Measurements from ENCODE around the gene FAM89A.

The FAM89A gene

DNA sequence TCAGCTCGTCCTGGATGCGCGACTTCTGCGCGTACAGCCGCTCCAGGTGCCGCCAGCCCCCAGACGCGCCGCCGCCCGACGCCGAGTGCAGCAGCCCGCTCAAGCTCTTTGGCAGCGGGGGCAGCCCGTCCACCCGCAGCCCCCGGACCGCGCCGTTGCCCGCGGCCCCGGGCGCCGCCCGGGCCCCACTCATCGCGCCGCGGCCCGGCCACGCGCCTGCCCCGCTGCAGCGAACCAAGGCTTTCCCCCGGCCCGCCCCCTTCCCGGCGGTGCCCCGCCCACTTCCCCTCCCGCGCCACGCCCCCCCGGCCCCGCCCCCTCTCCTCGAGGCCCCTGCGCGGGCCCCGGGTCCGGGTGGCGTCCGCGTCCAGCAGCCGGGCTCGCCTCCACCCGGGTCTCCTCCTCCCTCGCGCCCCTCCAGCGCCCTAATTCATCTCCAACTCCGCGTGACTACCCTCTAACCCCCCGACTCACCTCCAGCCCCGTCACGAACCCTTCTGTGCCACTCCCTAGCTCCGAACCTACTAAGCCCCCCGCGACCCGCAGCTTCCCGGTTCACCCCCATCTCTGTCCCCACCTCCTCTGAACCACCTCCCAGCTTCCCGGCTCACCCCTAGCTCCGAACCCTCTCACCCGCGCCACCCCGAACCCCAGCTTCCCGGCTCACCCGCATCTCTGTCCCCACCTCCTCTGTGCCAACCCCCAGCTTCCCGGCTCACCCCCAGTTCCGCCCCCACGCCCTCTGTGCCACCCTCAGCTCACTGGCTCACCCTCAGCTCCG lies at the start of gene FAM89A:
Gene FAM89A (minus strand): TSS at position 236 of the 781 bp plus-strand sequence. CDS start 43 bp downstream, at position 193.
- DNase-seq (ENCODE audit: low read depth), result peak; percentile 56

DNA sequence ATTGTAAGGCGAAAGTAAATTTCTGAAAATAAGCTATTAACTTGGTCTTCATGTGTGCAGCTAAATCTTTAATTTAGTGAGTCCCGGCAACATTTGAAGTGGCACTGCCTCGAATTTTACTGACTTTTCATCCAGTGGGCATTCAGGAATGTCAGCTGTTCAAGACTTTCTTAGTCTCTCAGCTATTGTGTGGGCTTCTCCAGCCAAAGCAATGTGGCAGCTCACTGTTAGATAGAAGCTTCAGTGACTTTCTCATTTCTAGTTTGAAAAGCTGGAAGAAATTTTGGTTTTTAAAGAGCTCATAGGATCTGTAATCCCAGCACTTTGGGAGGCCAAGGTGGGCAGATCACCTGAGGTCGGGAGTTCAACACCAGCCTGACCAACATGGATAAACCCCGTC lies 44.3 kb upstream of the FAM89A start:
- DNase-seq (ENCODE audit: low read depth), result no peak

DNA sequence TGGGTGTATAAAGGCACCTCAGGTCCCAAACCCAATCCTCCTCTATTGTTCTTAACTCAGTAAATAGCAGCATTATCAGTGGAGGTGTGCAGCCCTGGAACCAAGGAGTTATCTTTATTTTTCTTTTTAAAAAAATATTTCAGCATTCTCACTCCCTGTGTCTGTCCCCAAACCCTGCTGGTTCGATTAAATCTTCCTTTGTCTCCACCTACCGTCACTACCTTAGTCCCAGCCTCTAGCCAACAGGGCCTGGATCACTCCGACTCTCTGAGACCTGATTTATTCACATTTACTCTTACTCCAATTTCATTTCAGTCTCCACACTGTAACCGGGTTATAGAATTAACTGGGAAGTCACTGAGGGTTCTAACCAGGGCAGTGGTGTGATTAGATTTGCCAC lies 39.1 kb upstream of the FAM89A start:
- no peak for DNase-seq (ENCODE audit: low read depth)

- DNase-seq (ENCODE audit: low read depth), result no peak
These were observed 38.2 kb upstream of the FAM89A start for GRCh38 chr1:231078250-231078649.

DNA sequence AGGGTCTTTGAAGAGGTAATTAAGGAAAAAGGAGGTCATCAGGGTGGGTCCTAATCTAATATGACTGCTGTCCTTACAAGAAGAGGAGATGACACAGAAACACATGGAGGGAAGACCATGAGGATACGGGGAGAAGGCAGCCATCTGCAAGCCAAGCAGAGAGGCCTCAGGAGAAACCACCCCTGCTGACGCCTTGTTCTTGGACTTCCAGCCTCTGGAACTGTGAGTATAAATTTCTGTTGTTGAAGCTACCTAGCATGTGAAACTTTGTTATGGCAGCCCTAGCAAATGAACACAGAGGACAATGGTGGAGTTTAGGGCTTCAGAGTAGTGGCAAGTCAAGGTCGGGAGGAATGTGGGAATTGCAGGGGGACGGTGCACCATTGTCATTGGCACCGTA lies 36.7 kb upstream of the FAM89A start:
- DNase-seq (ENCODE audit: low read depth), result no peak

- no peak for DNase-seq (ENCODE audit: low read depth)
These were observed 35.4 kb upstream of the FAM89A start for GRCh38 chr1:231075497-231075896.

DNA sequence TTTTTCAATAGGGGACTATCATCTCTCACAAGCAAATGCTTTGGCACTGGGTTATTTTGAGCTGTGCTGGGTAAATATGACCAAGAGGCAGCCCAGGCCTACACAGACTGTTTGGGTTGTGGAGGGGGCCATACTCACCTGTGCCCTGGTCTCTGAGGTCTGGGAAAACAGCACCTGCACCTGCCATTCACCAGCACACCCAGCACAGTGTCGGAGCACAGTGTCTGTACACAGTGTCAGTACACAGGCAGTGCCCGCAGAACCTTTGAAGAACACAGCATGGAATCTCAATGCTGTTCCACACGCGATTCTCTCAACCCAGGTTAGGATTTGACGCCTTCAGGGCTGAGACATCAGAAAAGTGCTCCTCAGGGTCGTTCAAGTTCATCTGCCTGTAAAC lies 35.0 kb upstream of the FAM89A start:
- DNase-seq (ENCODE audit: low read depth), result no peak

- no peak for DNase-seq (ENCODE audit: low read depth)
These were observed 34.0 kb upstream of the FAM89A start for GRCh38 chr1:231074046-231074445.

DNA sequence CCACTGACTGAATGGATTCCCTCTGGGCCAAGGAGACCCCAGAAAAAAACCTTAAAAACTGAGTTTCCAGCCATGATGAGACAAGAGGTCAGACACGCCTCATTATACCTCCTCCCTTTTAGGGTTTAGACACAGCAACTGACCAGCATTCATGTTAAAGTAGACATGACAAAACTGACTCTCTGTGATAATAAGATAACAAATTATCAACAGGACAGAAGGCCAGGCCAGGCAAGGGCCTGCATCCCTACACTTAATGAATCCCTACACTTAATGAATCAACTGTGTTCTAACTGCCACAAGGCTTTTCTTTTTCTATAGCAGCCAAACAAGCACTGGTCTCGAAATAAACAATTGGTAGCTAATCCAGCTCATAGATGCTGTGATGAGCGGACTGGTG lies 33.3 kb upstream of the FAM89A start:
- DNase-seq (ENCODE audit: low read depth), result no peak

DNA sequence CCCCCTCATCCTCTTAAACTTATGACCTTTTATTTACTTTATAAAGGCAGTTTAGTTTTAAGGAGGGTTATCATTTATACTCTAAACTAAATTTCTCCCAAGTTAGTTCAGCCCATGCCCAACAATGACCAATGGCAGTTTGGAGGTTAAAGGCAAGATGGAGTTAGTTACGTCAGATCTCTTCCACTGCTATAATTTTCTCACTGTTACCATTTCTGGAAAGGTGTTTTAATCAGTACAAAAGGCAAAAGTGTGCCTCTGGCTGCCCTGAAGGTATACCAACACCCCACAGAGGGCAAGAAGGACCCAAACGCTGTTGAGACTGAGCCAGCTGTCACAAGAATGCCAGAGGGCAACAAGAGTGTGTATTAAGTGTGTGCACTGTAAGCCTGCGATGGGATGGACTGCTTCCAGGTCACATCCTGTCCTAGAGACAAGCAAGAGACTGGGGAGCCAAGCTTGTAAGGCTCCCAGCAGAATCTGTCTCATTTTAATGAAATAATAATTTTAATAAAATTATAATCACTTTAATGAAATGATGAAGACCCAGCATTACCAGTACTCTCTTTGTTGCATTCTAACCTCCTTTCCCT lies 32.5 kb upstream of the FAM89A start:
- DNase-seq (ENCODE audit: low read depth), result no peak

DNA sequence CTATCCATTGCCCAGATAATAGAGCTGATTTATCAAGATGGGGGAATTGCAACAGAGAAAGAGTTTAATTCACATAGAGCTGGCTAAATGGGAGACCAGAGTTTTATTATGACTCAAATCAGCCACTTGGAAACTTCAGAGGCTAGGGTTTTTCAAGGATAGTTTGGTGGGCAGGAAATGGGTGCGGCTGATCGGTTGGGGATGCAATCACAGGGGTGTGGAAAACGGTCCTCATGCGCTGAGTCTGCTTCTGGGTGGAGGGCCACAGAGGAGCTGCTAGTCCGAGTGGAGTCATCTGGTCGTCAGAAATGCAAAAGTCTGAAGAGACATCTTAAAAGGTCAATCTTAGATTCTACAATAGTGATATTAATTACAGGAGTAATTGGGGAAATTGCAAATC lies 32.0 kb upstream of the FAM89A start:
- DNase-seq (ENCODE audit: low read depth), result no peak

DNA sequence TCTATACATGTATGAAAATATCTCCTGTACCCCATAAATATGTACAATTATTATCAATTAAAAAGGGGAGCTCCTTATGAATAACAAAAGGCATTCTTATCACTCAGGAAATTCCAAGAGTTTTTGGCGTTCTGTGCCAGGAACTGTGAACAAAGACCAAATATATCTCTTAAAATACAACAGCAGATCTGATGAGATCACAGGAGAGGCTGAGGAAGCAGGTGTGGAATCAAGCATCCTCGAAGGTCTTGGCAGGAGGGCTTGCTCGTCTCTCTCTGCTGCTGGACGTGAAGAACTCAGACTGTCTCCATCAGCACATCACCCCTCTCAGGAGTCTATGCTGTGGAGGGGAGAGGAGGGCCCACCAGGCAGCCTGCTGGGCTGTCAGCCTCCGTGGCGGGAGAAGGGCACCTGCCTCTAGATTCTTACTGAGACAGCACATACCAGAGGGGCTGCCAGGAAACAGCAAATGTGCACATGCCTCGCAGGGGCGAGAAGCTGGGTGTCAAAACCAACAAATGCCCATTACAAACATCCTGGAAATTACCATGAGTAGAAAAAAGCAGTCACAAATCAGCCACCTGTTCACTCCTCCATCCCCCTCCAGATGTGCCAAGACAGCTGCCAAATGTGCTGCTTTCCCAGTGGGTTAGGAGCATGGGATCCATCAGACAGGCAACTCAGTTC lies 30.8 kb upstream of the FAM89A start:
- no peak for DNase-seq (ENCODE audit: low read depth)

GRCh38 chr1:231069333-231069732 lies 29.3 kb upstream of the FAM89A start:
- no peak for DNase-seq (ENCODE audit: low read depth)

- DNase-seq (ENCODE audit: low read depth), result no peak
These were observed 28.7 kb upstream of the FAM89A start for GRCh38 chr1:231068762-231069161.

GRCh38 chr1:231065510-231066241 lies 25.6 kb upstream of the FAM89A start:
- DNase-seq (ENCODE audit: low read depth), result no peak

GRCh38 chr1:231064418-231064817 lies 24.4 kb upstream of the FAM89A start:
- DNase-seq (ENCODE audit: low read depth), result no peak

- DNase-seq (ENCODE audit: low read depth), result no peak
These were observed 23.3 kb upstream of the FAM89A start for GRCh38 chr1:231063331-231063730.

- DNase-seq (ENCODE audit: low read depth), result no peak
These were observed 22.6 kb upstream of the FAM89A start for GRCh38 chr1:231062500-231063270.

DNA sequence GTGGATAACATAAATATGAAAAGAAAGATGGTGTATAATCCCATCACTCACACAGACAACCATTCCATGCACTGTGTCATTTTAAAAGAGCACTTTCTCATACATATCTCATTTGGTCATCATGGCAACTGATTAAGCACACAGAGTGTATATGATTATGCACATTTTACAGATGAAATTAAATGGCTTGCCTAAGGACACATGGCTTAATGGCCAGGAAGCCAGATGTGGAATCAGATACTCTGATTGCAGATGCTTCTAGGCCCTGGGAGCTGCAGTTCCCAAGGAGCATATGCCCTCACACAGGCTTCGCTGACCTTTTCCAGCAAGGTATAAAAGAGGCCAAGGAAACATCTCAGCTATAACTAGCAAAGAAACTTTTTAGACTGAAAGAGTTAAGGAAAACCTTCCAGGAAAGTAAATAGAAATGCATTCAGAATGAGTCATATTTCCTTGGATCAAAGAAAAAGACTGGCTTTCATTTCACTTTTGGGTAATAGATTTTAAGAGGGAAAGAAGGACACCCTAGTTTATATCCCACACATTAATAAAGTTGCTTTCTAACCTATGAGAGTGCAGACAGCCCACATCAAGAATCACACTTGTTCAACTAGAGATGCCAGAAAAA lies 19.6 kb upstream of the FAM89A start:
- peak; percentile 37 for DNase-seq (ENCODE audit: low read depth)

DNA sequence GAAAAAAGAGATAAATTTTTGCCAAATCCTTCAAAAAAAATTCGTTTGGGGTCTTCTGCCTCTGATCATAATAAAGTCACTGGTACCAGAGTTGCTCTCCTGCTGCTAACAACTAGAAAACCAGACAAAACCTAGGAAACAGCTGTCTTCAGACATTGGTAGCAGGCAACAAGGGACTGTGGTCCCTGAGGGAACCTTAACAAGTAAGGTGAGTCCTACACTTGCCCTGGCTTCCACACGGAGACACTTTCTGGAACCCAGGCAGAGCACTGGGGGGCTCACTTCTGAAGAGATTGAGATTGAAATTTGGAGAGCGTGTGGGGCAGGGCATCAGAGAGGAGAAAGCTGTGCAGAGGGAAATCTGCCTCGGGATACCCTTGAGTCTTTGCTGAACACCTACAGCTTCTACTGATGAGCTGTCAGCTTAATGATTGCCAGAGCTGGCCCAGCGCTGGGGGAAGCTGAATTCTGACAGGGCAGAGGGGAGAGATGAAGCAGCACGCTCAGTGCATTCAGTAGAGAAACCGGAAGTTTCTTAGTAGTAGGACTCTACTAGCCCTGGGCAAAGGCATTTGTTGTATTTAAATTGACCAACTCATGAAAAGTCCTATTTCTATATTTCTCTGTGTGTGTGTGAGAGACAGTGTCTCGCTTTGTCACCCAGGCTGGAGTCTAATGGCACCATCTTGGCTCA lies 18.5 kb upstream of the FAM89A start:
- DNase-seq (ENCODE audit: low read depth), result no peak

GRCh38 chr1:231057410-231057809 lies 17.4 kb upstream of the FAM89A start:
- DNase-seq (ENCODE audit: low read depth), result no peak

All from ELR (cell line).